Measurements from ENCODE around the gene MON1A.

MON1A gene

GRCh38 chr3:49967291-49967690, 37.7 kb upstream of the MON1A start:
- TF ChIP-seq POLR2AphosphoS5 (IDR thresholded peaks at IDR 0.05; ENCODE audit: low read depth, low read length), result no peak
- no peak for TF ChIP-seq TAF1 (IDR thresholded peaks at IDR 0.05; ENCODE audit: borderline replicate concordance, insufficient read depth, low read length)
- no peak for TF ChIP-seq FOXP2 (optimal IDR thresholded peaks at IDR 0.05; ENCODE audit: borderline replicate concordance, extremely low read depth, extremely low read length, insufficient read depth)
- TF ChIP-seq REST (IDR thresholded peaks at IDR 0.05; ENCODE audit: insufficient read depth in 1 of 2, low read depth in 2 of 2, low read length in 2 of 2), result no peak
- TF ChIP-seq SIN3A (IDR thresholded peaks at IDR 0.05; ENCODE audit: borderline replicate concordance, insufficient read depth, low read length), result no peak

DNA sequence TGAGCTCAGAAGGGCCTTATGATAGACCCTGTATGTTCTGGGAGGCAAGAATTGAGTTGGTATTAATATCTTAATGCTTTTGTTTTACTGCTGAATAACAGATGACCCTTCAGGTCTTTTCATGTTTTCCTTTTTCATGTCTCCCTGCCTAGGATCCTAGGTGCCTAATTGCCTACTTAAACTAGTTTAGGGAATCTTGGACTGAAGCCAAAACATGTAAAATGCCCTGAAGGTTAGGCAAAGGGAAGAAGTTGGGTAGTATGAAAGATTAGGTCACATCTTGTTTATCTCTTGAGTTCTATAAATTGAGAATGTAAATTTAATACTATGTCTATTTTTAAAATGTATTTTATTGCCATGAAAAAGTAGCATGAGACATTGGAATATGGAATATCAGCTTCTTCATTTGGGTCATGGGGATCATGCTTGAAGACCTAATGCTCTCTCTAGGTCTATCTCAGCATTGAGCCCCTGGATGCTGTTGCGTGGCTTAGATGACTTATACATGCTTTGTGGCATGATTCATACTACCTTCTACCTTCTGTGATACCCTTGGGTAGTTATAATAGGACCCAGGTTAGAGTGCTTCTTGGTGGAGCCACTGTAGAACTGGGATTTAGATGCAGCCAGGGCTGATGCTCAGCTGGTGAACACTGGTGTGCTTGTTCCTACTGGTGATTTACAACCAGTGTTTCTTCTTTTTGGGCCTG, 36.8 kb upstream of the MON1A start:
- TF ChIP-seq TAF1 (IDR thresholded peaks at IDR 0.05; ENCODE audit: borderline replicate concordance, insufficient read depth, low read length), result no peak
- no peak for TF ChIP-seq SIN3A (IDR thresholded peaks at IDR 0.05; ENCODE audit: borderline replicate concordance, insufficient read depth, low read length)
- no peak for TF ChIP-seq REST (IDR thresholded peaks at IDR 0.05; ENCODE audit: insufficient read depth in 1 of 2, low read depth in 2 of 2, low read length in 2 of 2)

DNA sequence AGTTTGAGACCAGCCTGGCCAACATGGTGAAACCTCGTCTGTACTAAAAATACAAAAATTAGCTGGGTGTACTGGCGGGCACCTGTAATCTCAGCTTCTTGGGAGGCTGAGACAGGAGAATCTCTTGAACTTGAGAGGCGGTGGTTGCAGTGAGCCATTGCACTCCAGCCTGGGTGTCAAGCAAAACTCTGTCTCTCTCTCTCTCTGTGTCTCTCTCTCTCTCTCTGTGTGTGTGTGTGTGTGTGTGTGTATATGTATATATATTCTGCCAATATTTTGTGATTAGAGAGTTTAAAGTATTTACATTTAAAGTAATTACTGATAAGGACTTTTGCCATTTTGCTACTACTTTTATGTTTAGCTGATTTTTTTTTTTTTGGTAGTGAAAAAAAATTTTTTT, 26.0 kb upstream of the MON1A start:
- TF ChIP-seq FOXP2 (optimal IDR thresholded peaks at IDR 0.05; ENCODE audit: borderline replicate concordance, extremely low read depth, extremely low read length, insufficient read depth), result no peak
- no peak for TF ChIP-seq POLR2AphosphoS5 (IDR thresholded peaks at IDR 0.05; ENCODE audit: low read depth, low read length)
- TF ChIP-seq SIN3A (IDR thresholded peaks at IDR 0.05; ENCODE audit: borderline replicate concordance, insufficient read depth, low read length), result no peak
- TF ChIP-seq TAF1 (IDR thresholded peaks at IDR 0.05; ENCODE audit: borderline replicate concordance, insufficient read depth, low read length), result no peak
- no peak for TF ChIP-seq REST (IDR thresholded peaks at IDR 0.05; ENCODE audit: insufficient read depth in 1 of 2, low read depth in 2 of 2, low read length in 2 of 2)

- TF ChIP-seq REST (IDR thresholded peaks at IDR 0.05; ENCODE audit: insufficient read depth in 1 of 2, low read depth in 2 of 2, low read length in 2 of 2) (no peak), POLR2AphosphoS5 (IDR thresholded peaks at IDR 0.05; ENCODE audit: low read depth, low read length) (no peak), SIN3A (IDR thresholded peaks at IDR 0.05; ENCODE audit: borderline replicate concordance, insufficient read depth, low read length) (no peak), FOXP2 (optimal IDR thresholded peaks at IDR 0.05; ENCODE audit: borderline replicate concordance, extremely low read depth, extremely low read length, insufficient read depth) (no peak), TAF1 (IDR thresholded peaks at IDR 0.05; ENCODE audit: borderline replicate concordance, insufficient read depth, low read length) (no peak)
Measured at GRCh38 chr3:49952924-49953323, 23.3 kb upstream of the MON1A start.

- TF ChIP-seq REST (IDR thresholded peaks at IDR 0.05; ENCODE audit: insufficient read depth in 1 of 2, low read depth in 2 of 2, low read length in 2 of 2) (no peak), POLR2AphosphoS5 (IDR thresholded peaks at IDR 0.05; ENCODE audit: low read depth, low read length) (no peak), FOXP2 (optimal IDR thresholded peaks at IDR 0.05; ENCODE audit: borderline replicate concordance, extremely low read depth, extremely low read length, insufficient read depth) (no peak), SIN3A (IDR thresholded peaks at IDR 0.05; ENCODE audit: borderline replicate concordance, insufficient read depth, low read length) (no peak), TAF1 (IDR thresholded peaks at IDR 0.05; ENCODE audit: borderline replicate concordance, insufficient read depth, low read length) (no peak)
Measured at GRCh38 chr3:49942651-49943050, 13.0 kb upstream of the MON1A start.

Measured in PFSK-1 (cell line).